ENCODE data around the gene SLC2A13.
A peak's percentile ranks its signal among the peaks of the same experiment; 100 is the strongest.

Gene SLC2A13

DNA sequence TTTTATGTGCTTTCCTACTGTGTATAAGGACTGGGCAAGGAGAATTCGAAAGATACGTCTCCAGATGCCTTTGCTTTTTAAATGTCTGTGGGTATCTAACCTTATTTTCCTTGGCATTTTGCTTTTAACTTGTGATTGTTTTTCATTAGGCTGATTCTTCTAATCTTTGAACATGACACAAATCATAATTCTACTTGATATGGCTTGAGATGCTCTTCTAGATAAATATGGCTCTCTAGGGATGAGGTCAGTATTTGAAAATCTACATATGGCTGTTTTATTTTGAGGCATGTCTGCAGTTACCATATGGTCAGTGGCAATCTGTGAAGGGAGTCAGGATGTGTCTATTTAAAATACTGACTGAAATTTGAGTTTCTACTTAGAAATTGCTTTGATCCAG is 139.2 kb downstream of the SLC2A13 start:
- Mint-ChIP-seq H3K36me3 (ENCODE audit: low read depth) (no peaks in the 10 kb centered on the region), H3K4me3 (no peak overlapping the region), H3K27ac (no peak overlapping the region), H3K4me1 (no peaks in the 10 kb centered on the region), H3K9me3 (peaks cover 5% of the 10 kb centered on the region), H3K27me3 (no peaks in the 10 kb centered on the region)
- ATAC-seq (no peak), DNase-seq (no peak)

DNA sequence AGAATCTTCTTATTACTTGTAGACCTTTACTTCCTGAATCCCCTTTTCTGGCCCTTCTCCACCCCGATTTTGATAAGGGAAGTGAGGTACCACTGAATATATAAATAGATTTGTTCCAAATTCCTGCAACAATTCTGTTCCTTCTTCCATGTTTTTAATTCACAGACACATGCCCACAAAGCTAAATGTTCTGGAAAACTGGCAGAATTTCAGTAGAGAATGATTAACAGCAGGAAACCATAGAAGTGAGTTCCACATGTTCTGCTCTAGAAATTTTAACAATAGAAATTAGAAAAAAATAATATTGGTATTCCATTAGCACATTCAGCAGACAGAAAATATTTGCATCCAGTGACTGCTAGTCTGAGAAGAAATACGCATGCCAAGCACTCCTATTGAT is 139.6 kb downstream of the SLC2A13 start:
- H3K4me3 Mint-ChIP-seq: no peak overlapping the region
- DNase-seq (no peak), ATAC-seq (no peak)
- peaks cover 5% of the 10 kb centered on the region for H3K9me3 Mint-ChIP-seq
- H3K4me1 Mint-ChIP-seq: no peaks in the 10 kb centered on the region
- H3K27me3 Mint-ChIP-seq: no peaks in the 10 kb centered on the region
- no peak overlapping the region for H3K27ac Mint-ChIP-seq
- no peaks in the 10 kb centered on the region for H3K36me3 Mint-ChIP-seq (ENCODE audit: low read depth)

DNA sequence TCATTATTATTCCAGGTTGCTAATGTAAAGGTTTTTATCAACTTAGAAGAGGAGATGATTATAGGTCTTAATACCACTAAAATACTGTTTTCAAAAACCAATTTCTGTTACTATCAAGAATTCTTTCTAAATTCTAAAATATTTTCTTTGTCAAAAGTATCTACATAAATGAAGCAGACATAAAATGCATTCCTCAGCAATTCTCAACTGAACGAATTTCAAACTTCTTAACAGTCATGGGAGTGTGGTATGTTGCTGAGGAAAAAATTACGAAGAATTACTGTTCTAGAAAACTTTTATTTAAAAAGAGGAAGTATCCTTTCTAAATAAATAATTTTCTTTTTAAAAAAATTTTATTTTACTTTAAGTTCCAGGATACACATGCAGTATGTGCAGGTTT is 146.4 kb downstream of the SLC2A13 start:
- Mint-ChIP-seq H3K27me3 (no peaks in the 10 kb centered on the region), H3K4me3 (no peak overlapping the region), H3K27ac (no peak overlapping the region), H3K9me3 (no peaks in the 10 kb centered on the region), H3K36me3 (ENCODE audit: low read depth) (no peaks in the 10 kb centered on the region), H3K4me1 (no peaks in the 10 kb centered on the region)
- ATAC-seq (no peak), DNase-seq (no peak)

GRCh38 chr12:39959031-39959430 is 146.8 kb downstream of the SLC2A13 start:
- Mint-ChIP-seq H3K27me3 (no peaks in the 10 kb centered on the region), H3K36me3 (ENCODE audit: low read depth) (no peaks in the 10 kb centered on the region), H3K27ac (no peak overlapping the region), H3K9me3 (no peaks in the 10 kb centered on the region), H3K4me1 (no peaks in the 10 kb centered on the region), H3K4me3 (no peak overlapping the region)
- no peak for DNase-seq
- no peak for ATAC-seq

- no peak overlapping the region for H3K27ac Mint-ChIP-seq
- no peaks in the 10 kb centered on the region for H3K9me3 Mint-ChIP-seq
- DNase-seq (no peak), ATAC-seq (no peak)
- no peaks in the 10 kb centered on the region for H3K27me3 Mint-ChIP-seq
- no peaks in the 10 kb centered on the region for H3K4me1 Mint-ChIP-seq
- H3K4me3 Mint-ChIP-seq: no peak overlapping the region
- H3K36me3 Mint-ChIP-seq (ENCODE audit: low read depth): no peaks in the 10 kb centered on the region
These were observed 147.5 kb downstream of the SLC2A13 start for GRCh38 chr12:39958377-39958776.

GRCh38 chr12:39956725-39957124 is 149.2 kb downstream of the SLC2A13 start:
- Mint-ChIP-seq H3K4me3 (no peak overlapping the region), H3K9me3 (no peaks in the 10 kb centered on the region), H3K36me3 (ENCODE audit: low read depth) (no peaks in the 10 kb centered on the region), H3K27me3 (no peaks in the 10 kb centered on the region), H3K4me1 (no peaks in the 10 kb centered on the region), H3K27ac (no peak overlapping the region)
- no peak for DNase-seq
- ATAC-seq: no peak

DNA sequence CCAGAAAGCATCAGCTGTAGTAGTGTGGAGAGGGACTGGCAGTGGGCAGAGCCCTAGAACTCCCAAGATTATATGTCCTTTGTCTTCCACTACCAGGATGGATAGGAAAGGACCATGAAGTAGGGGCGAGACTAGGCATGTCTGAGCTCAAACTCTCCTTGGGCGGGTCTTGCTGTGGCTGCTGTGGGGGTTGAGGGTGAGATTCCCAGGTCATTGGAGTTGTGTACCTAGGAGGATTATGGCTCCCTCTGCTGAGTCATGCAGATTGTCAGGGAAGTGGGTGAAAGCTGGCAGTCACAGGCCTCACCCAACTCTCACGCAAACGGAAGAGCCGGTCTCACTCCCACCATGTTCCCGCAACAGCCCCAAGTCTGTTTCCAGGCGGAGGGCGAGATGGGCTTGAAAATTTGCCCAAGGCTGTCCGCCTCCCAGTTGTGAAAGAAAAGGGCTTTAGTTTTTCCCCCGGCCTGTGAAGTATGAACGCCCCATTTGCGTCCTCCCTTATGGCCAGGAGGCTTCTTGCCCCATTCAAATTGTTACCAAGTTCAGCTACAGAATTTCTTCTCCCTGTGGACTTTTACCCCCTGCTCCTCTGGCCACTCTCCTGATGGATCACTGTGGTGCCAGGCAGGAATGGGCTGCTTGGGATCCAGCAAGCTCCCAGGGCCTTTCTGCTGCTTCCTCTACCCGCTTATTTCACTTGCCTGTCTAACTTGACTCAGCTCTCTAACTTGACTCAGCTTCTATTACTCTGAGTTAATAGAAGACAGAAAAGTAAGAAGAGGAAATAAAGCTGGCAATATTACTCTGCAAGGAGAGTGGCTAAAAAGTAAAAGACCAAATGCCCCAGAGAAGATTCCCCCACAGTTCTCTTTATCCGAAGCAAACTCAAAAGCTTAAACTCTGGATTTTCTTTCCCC is 159.3 kb downstream of the SLC2A13 start:
- H3K27ac Mint-ChIP-seq: no peak overlapping the region
- ATAC-seq: no peak
- no peak overlapping the region for H3K4me3 Mint-ChIP-seq
- H3K36me3 Mint-ChIP-seq (ENCODE audit: low read depth): peaks cover 10% of the 10 kb centered on the region
- H3K9me3 Mint-ChIP-seq: peaks cover 9% of the 10 kb centered on the region
- no peaks in the 10 kb centered on the region for H3K4me1 Mint-ChIP-seq
- no peaks in the 10 kb centered on the region for H3K27me3 Mint-ChIP-seq
- DNase-seq: no peak

- ATAC-seq (no peak), DNase-seq (no peak)
- Mint-ChIP-seq H3K9me3 (peaks cover 6% of the 10 kb centered on the region), H3K36me3 (ENCODE audit: low read depth) (no peaks in the 10 kb centered on the region), H3K27ac (no peak overlapping the region), H3K4me3 (no peak overlapping the region), H3K4me1 (peaks cover 5% of the 10 kb centered on the region), H3K27me3 (no peaks in the 10 kb centered on the region)
These were observed 168.8 kb downstream of the SLC2A13 start for GRCh38 chr12:39937119-39937518.

GRCh38 chr12:39935839-39936238 is 170.0 kb downstream of the SLC2A13 start:
- Mint-ChIP-seq H3K27me3 (no peaks in the 10 kb centered on the region), H3K36me3 (ENCODE audit: low read depth) (no peaks in the 10 kb centered on the region), H3K27ac (no peak overlapping the region), H3K4me3 (no peak overlapping the region), H3K4me1 (peaks cover 5% of the 10 kb centered on the region), H3K9me3 (no peaks in the 10 kb centered on the region)
- DNase-seq (no peak), ATAC-seq (no peak)

DNA sequence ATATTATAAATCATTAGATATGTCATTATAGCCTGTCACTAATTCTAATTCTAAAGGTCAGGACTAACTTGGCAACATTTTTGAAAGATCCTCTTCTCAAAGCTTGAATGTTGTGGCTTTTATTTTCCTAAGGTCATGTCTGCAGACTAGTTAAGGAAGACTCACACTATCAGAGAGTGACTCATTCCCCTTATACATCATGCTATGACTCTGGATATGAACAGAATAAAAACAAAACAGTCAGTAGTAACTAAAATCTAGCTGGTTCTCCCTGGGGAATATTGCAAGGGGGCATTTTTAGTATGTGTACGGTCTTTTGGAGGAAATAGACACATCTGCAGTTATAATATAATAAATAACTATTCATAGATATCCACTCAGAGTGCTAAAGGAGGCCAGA is 170.6 kb downstream of the SLC2A13 start:
- no peak for DNase-seq
- ATAC-seq: peak; percentile 74
- Mint-ChIP-seq H3K27ac (no peak overlapping the region), H3K4me3 (no peak overlapping the region), H3K9me3 (no peaks in the 10 kb centered on the region), H3K4me1 (peaks cover 5% of the 10 kb centered on the region), H3K27me3 (no peaks in the 10 kb centered on the region), H3K36me3 (ENCODE audit: low read depth) (no peaks in the 10 kb centered on the region)

- H3K4me1 Mint-ChIP-seq: peaks cover 8% of the 10 kb centered on the region
- H3K36me3 Mint-ChIP-seq (ENCODE audit: low read depth): no peaks in the 10 kb centered on the region
- H3K4me3 Mint-ChIP-seq: no peak overlapping the region
- no peak overlapping the region for H3K27ac Mint-ChIP-seq
- H3K27me3 Mint-ChIP-seq: no peaks in the 10 kb centered on the region
- DNase-seq (no peak), ATAC-seq (no peak)
- no peaks in the 10 kb centered on the region for H3K9me3 Mint-ChIP-seq
These were observed 174.0 kb downstream of the SLC2A13 start for GRCh38 chr12:39931857-39932256.

GRCh38 chr12:39931231-39931630 is 174.7 kb downstream of the SLC2A13 start:
- H3K27me3 Mint-ChIP-seq: no peaks in the 10 kb centered on the region
- no peak overlapping the region for H3K4me3 Mint-ChIP-seq
- no peak overlapping the region for H3K27ac Mint-ChIP-seq
- no peaks in the 10 kb centered on the region for H3K36me3 Mint-ChIP-seq (ENCODE audit: low read depth)
- H3K9me3 Mint-ChIP-seq: no peaks in the 10 kb centered on the region
- DNase-seq (no peak), ATAC-seq (no peak)
- peaks cover 9% of the 10 kb centered on the region for H3K4me1 Mint-ChIP-seq

GRCh38 chr12:39930101-39930500 is 175.8 kb downstream of the SLC2A13 start:
- H3K27me3 Mint-ChIP-seq: no peaks in the 10 kb centered on the region
- no peaks in the 10 kb centered on the region for H3K36me3 Mint-ChIP-seq (ENCODE audit: low read depth)
- H3K9me3 Mint-ChIP-seq: no peaks in the 10 kb centered on the region
- ATAC-seq (no peak), DNase-seq (no peak)
- H3K4me3 Mint-ChIP-seq: no peak overlapping the region
- H3K4me1 Mint-ChIP-seq: peaks cover 6% of the 10 kb centered on the region
- no peak overlapping the region for H3K27ac Mint-ChIP-seq

GRCh38 chr12:39928181-39928899 is 177.5 kb downstream of the SLC2A13 start:
- peaks cover 3% of the 10 kb centered on the region for H3K4me1 Mint-ChIP-seq
- H3K36me3 Mint-ChIP-seq (ENCODE audit: low read depth): no peaks in the 10 kb centered on the region
- no peaks in the 10 kb centered on the region for H3K27me3 Mint-ChIP-seq
- no peak overlapping the region for H3K27ac Mint-ChIP-seq
- ATAC-seq (no peak), DNase-seq (no peak)
- H3K4me3 Mint-ChIP-seq: no peak overlapping the region
- no peaks in the 10 kb centered on the region for H3K9me3 Mint-ChIP-seq

DNA sequence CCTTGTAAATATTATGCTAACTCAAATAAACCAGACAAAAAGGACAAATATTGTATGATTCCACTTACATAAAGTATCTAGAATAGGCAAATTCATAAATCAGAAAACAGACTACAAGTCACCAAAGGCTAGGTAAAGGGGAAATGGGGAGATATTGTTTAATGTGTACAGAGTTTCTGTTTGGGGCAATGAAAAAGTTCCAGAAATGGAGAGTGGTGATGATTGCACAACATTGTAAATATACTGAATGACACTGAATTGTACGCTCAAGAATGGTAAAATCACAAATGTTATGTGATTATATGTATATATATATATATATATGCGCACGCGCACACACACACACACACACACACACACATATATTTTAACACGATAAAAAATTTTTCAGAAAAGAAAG is 182.5 kb downstream of the SLC2A13 start:
- no peak for ATAC-seq
- H3K27ac Mint-ChIP-seq: no peak overlapping the region
- H3K9me3 Mint-ChIP-seq: no peaks in the 10 kb centered on the region

More for the DNA sequence above, 182.5 kb downstream of the SLC2A13 start:
- no peak for DNase-seq
- H3K4me1 Mint-ChIP-seq: peaks cover 3% of the 10 kb centered on the region
- no peaks in the 10 kb centered on the region for H3K36me3 Mint-ChIP-seq (ENCODE audit: low read depth)
- H3K27me3 Mint-ChIP-seq: no peaks in the 10 kb centered on the region
- no peak overlapping the region for H3K4me3 Mint-ChIP-seq
